Measurements from ENCODE around the gene HMG20A.
A peak's percentile ranks its signal among the peaks of the same experiment; 100 is the strongest.

The HMG20A gene

GRCh38 chr15:77416954-77417353, 3.7 kb upstream of the HMG20A start:
- no peak for TF ChIP-seq POLR2AphosphoS5 (IDR thresholded peaks at IDR 0.05; ENCODE audit: low read depth, low read length)
- TF ChIP-seq SIN3A (IDR thresholded peaks at IDR 0.05; ENCODE audit: borderline replicate concordance, insufficient read depth, low read length), result no peak
- no peak for TF ChIP-seq REST (IDR thresholded peaks at IDR 0.05; ENCODE audit: insufficient read depth in 1 of 2, low read depth in 2 of 2, low read length in 2 of 2)
- TF ChIP-seq FOXP2 (optimal IDR thresholded peaks at IDR 0.05; ENCODE audit: borderline replicate concordance, extremely low read depth, extremely low read length, insufficient read depth), result no peak
- no peak for TF ChIP-seq TAF1 (IDR thresholded peaks at IDR 0.05; ENCODE audit: borderline replicate concordance, insufficient read depth, low read length)

GRCh38 chr15:77417602-77418001, 3.1 kb upstream of the HMG20A start:
- TF ChIP-seq REST (IDR thresholded peaks at IDR 0.05; ENCODE audit: insufficient read depth in 1 of 2, low read depth in 2 of 2, low read length in 2 of 2) (no peak), POLR2AphosphoS5 (IDR thresholded peaks at IDR 0.05; ENCODE audit: low read depth, low read length) (no peak), SIN3A (IDR thresholded peaks at IDR 0.05; ENCODE audit: borderline replicate concordance, insufficient read depth, low read length) (no peak), FOXP2 (optimal IDR thresholded peaks at IDR 0.05; ENCODE audit: borderline replicate concordance, extremely low read depth, extremely low read length, insufficient read depth) (no peak), TAF1 (IDR thresholded peaks at IDR 0.05; ENCODE audit: borderline replicate concordance, insufficient read depth, low read length) (no peak)

- no peak for TF ChIP-seq SIN3A (IDR thresholded peaks at IDR 0.05; ENCODE audit: borderline replicate concordance, insufficient read depth, low read length)
- TF ChIP-seq TAF1 (IDR thresholded peaks at IDR 0.05; ENCODE audit: borderline replicate concordance, insufficient read depth, low read length), result no peak
- no peak for TF ChIP-seq POLR2AphosphoS5 (IDR thresholded peaks at IDR 0.05; ENCODE audit: low read depth, low read length)
- TF ChIP-seq FOXP2 (optimal IDR thresholded peaks at IDR 0.05; ENCODE audit: borderline replicate concordance, extremely low read depth, extremely low read length, insufficient read depth), result no peak
- no peak for TF ChIP-seq REST (IDR thresholded peaks at IDR 0.05; ENCODE audit: insufficient read depth in 1 of 2, low read depth in 2 of 2, low read length in 2 of 2)
These were observed 2.2 kb upstream of the HMG20A start for GRCh38 chr15:77418391-77418965.

GRCh38 chr15:77418966-77419835, 1.5 kb upstream of the HMG20A start:
- peak; percentile 31 for TF ChIP-seq FOXP2 (optimal IDR thresholded peaks at IDR 0.05; ENCODE audit: borderline replicate concordance, extremely low read depth, extremely low read length, insufficient read depth)
- TF ChIP-seq POLR2AphosphoS5 (IDR thresholded peaks at IDR 0.05; ENCODE audit: low read depth, low read length), result no peak

GRCh38 chr15:77419836-77420609, 665 bp upstream of the HMG20A start, which contains the start of gene PEAK1:
PEAK1 (minus strand) TSS chr15:77420104; CDS start chr15:77181926, 238,178 bp downstream.
- TF ChIP-seq SIN3A (IDR thresholded peaks at IDR 0.05; ENCODE audit: borderline replicate concordance, insufficient read depth, low read length), result no peak
- no peak for TF ChIP-seq FOXP2 (optimal IDR thresholded peaks at IDR 0.05; ENCODE audit: borderline replicate concordance, extremely low read depth, extremely low read length, insufficient read depth)
- 0 out of 2 replicates have a peak, but pooled peaks have one; percentile 20 for TF ChIP-seq TAF1 (IDR thresholded peaks at IDR 0.05; ENCODE audit: borderline replicate concordance, insufficient read depth, low read length)
- no peak for TF ChIP-seq REST (IDR thresholded peaks at IDR 0.05; ENCODE audit: insufficient read depth in 1 of 2, low read depth in 2 of 2, low read length in 2 of 2)
- peak; percentile 60; the same call in 1 of the 2 replicates for TF ChIP-seq POLR2AphosphoS5 (IDR thresholded peaks at IDR 0.05; ENCODE audit: low read depth, low read length)
